HG03378 (cell line): ENCODE data around the gene AGPAT4.

Experiments used
- ATAC-seq: cut with Tn5 transposase; IDR thresholded peaks from one replicate; pipeline ENCODE4 v1.9.1; 2021; ENCODE audit warnings: mild to moderate bottlenecking, moderate library complexity; ENCODE audit not compliant: unreplicated experiment

The AGPAT4 gene

GRCh38 chr6:161290751-161291150 is 16.9 kb upstream of the AGPAT4 start:
- no peak for ATAC-seq

DNA sequence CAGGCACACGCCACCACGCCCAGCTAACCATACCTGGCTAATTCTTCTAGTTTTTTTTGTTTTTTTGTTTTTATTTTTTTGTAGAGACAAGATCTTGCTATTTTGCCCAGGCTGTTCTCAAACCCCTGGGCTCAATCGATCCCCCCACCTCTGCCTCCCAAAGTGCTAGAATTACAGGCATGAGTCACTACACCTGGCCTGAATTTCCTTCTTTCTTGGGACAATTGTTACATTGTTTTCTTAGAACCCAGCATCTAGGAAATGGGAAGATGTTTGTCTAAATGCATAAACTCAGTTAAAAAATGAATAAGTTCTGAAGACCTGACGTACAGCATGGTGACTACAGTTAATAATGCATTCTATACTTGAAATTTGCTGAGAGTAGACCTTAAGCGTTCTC is 10.8 kb upstream of the AGPAT4 start:
- no peak for ATAC-seq

- no peak for ATAC-seq
Measured at GRCh38 chr6:161281092-161281491, 7.2 kb upstream of the AGPAT4 start.

- ATAC-seq, result no peak
Measured at GRCh38 chr6:161279677-161280415, 6.0 kb upstream of the AGPAT4 start.

DNA sequence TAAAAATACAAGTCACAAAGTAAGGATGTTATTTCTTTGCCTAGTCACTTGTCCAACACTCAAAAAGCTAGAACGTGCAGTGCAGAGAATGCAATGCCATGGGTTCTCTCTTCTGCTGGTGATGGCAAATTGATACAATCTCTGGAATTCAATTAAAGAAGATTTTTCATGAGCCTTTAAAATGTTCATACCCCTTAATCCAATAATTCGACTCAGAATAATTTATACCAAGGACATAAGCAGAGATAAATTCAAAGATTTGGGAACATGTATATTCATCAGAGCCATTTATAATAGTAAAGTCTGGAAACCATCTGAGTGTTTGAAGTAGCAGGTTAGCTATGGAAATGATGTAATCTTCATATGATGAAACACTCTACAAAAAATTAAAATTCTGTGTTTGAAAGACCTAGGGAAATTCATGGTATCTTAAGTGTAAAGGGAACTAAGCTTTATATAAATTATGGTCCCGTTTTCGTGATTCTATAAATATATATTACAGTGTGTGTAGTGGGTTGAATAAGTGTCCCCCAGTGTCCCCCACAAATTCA is 2.8 kb upstream of the AGPAT4 start:
- ATAC-seq, result no peak

DNA sequence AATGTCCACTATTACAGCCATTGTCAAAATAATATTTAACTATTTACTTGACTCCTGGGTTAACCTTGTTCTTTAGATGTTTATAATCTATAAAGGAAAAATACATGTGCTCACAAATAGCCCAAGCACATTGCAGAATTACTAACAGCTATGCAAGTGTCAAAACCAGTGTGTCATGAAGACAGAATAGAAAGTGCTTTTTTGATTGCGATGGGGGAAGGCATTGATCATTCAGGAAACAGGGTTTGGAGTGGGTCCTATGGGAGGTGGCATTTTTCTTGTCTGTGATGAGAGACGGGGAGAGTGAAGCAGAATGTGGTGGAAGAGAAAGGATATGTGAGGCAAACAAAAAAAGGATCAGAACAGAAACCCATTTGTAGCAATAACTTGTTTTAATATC is 1.0 kb upstream of the AGPAT4 start:
- ATAC-seq, result no peak

- no peak for ATAC-seq
Measured at GRCh38 chr6:161274488-161274858, 612 bp upstream of the AGPAT4 start.

- no peak for ATAC-seq
Measured at GRCh38 chr6:161273274-161273751, 548 bp downstream of the AGPAT4 start.

DNA sequence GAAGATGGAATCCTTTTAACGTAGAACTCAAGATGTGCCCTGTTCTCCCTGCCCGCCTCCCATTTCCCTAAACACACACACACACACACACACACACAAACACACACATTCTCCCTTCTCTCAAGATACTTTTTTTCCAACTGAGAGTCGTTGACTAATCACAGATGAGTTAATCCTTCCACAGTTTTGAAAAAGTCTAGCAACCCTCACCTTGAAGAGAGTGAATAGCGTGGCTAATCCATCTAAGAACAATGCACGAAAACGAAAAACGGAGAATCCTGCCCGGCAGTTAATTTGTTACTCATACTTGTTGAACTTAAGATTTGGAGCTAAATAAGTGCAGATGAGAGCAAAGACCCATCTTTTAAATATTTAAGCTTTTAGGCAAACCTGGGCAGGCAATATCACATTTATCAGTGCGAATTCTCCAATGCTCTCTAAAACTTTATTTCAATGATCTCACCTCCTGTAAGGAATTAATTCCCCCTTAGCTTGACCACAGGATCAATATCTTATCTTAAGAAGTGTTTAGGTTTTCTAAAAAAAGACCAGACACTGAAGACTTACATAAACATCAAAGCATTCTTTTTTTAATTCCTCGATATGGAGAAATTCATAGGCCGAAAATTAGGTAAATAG is 1.1 kb downstream of the AGPAT4 start:
- no peak for ATAC-seq

GRCh38 chr6:161271343-161272030 is 2.4 kb downstream of the AGPAT4 start:
- ATAC-seq, result no peak

- no peak for ATAC-seq
Measured at GRCh38 chr6:161270116-161270515, 3.7 kb downstream of the AGPAT4 start.

GRCh38 chr6:161269310-161269709 is 4.6 kb downstream of the AGPAT4 start:
- no peak for ATAC-seq

- ATAC-seq, result no peak
Measured at GRCh38 chr6:161268531-161269210, 5.2 kb downstream of the AGPAT4 start.

DNA sequence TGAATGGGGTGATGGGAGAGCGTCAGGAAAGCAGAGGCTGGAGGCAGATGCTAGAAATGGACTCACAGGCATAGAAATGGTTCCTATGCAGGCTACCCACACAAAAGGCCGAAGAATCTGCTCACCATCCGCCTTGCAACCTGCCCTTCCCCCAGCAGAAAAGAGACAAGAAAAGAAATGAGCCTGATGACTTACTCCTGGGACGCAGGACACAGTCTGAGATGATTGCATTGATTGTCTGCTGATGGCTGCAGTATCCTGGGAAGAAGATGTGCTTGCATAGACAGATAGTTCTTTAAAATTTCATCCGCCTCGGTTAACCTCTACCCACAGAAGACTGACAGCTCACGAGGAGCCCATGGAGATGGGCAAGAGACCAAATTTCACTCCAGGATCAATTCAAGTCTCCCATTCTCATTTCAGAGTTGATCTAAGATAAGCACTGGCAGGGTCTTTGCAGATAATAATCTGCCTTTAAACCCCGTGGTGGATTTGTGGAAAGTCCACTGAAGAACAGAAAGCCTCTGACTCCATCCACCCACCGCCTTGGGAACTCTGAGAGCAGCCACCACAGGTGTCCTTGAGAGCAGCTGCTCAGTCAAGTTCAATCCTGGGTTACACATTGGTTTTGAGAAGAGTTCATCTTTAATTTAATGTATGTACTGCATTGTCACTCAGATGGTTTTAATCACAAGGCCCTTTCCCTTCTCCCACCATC is 7.2 kb downstream of the AGPAT4 start:
- no peak for ATAC-seq

DNA sequence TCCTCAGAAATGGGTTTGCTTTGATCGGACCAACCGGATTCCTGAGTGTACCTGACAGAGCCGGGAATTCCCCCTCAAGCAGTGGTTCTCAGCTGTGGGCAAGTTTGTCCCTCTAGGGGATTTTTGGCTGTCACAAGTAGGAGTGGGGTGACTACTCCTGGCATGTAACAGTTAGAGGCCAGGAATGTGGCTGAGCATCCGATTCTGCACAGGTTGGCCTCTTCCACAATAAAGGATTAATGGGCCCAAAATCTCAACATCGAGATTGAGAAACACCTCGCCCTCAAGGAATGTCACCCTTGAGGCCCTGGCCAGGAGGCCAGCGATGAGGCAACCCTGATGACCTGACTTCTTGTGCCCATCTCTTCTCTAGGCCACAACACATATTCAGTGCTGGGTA is 7.9 kb downstream of the AGPAT4 start:
- peak; percentile 65 for ATAC-seq

- no peak for ATAC-seq
Measured at GRCh38 chr6:161265554-161265953, 8.3 kb downstream of the AGPAT4 start.

- ATAC-seq, result no peak
Measured at GRCh38 chr6:161264181-161264580, 9.7 kb downstream of the AGPAT4 start.

DNA sequence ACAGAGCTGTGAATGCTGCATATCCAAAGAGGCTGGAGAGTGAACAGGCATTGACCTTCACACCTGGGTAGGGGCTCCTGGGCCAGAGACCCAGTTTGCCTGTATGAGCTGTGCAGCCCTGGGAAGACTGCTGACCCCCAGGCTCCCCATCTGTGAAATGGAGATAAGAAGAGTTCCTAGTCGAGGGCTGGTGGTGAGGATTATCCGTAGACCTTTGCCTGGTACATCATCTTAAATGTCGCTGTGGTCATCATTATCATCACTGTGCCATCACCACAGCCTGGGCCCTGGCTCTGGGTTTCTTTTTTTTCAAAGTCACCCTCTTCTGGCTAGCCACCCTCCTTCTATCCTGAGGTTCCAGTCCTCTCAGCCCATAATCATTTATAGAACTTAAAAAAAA is 12.0 kb downstream of the AGPAT4 start:
- ATAC-seq, result no peak

- ATAC-seq, result no peak
Measured at GRCh38 chr6:161261325-161261724, 12.5 kb downstream of the AGPAT4 start.

DNA sequence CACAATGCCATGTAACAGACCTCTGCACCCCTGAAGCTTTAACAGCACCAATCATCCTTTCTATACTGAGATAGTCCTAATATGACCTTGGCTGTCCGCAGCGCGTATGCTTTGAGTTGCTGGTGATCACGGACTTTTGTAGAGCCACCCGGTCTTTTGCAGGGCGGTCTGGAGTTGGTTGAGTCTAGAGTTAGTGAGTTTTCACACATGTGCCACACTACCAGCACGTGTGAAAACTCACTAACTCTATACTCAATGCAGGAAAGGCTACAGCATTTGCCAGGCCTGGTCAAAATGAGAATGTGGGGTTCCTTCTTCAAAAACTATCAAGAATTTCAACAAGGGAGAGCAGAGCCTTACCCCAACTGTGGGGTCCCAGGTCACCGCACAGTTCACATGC is 14.6 kb downstream of the AGPAT4 start:
- no peak for ATAC-seq
